NCI-H2196 (cell line): ENCODE results near the gene DPP10.
"Not testable (repeated sequence)": the region's sequence is repeated elsewhere in the genome, so short reads cannot be mapped to it uniquely, and the experiment has no call there.

Experiments
- DNase-seq: peaks from one replicate; lab custom pipeline; 2025; ENCODE audit not compliant: unreplicated experiment; lab: John Stamatoyannopoulos, UW

DPP10 gene

GRCh38 chr2:114937366-114937930, 495.0 kb downstream of the DPP10 start:
- DNase-seq = no peak

GRCh38 chr2:114940785-114941458, 498.5 kb downstream of the DPP10 start:
- DNase-seq = no peak

GRCh38 chr2:114949228-114949804, 506.9 kb downstream of the DPP10 start:
- no peak for DNase-seq

- DNase-seq = no peak
Observed at GRCh38 chr2:114960389-114960788, 517.9 kb downstream of the DPP10 start.

GRCh38 chr2:114962532-114962931, 520.1 kb downstream of the DPP10 start:
- no peak for DNase-seq

GRCh38 chr2:114968748-114969400, 526.4 kb downstream of the DPP10 start:
- no peak for DNase-seq

GRCh38 chr2:115004321-115004720, 561.9 kb downstream of the DPP10 start:
- not testable (repeated sequence) for DNase-seq

- no peak for DNase-seq
Observed at GRCh38 chr2:115011721-115012120, 569.3 kb downstream of the DPP10 start.

GRCh38 chr2:115022013-115022412, 579.6 kb downstream of the DPP10 start:
- not testable (repeated sequence) for DNase-seq

GRCh38 chr2:115034801-115035200, 592.4 kb downstream of the DPP10 start:
- no peak for DNase-seq

GRCh38 chr2:115036818-115037217, 594.4 kb downstream of the DPP10 start:
- DNase-seq = no peak

GRCh38 chr2:115057473-115057872, 615.0 kb downstream of the DPP10 start:
- no peak for DNase-seq

GRCh38 chr2:115070002-115070401, 627.6 kb downstream of the DPP10 start:
- no peak for DNase-seq

- no peak for DNase-seq
Observed at GRCh38 chr2:115071534-115071933, 629.1 kb downstream of the DPP10 start.

- DNase-seq = no peak
Observed at GRCh38 chr2:115075800-115076199, 633.4 kb downstream of the DPP10 start.

GRCh38 chr2:115077626-115078025, 635.2 kb downstream of the DPP10 start:
- DNase-seq = no peak

- DNase-seq = no peak
Observed at GRCh38 chr2:115083225-115083624, 640.8 kb downstream of the DPP10 start.

GRCh38 chr2:115083711-115084110, 641.3 kb downstream of the DPP10 start:
- DNase-seq = no peak

GRCh38 chr2:115084446-115084845, 642.0 kb downstream of the DPP10 start:
- DNase-seq = no peak

GRCh38 chr2:115086051-115086620, 643.7 kb downstream of the DPP10 start:
- DNase-seq = not testable (repeated sequence)

GRCh38 chr2:115094441-115094840, 652.0 kb downstream of the DPP10 start:
- no peak for DNase-seq

- DNase-seq = no peak
Observed at GRCh38 chr2:115105966-115106365, 663.5 kb downstream of the DPP10 start.
